HG03064 (cell line): Measurements from ENCODE around the gene ZFP36.
"Not testable (repeated sequence)": the region's sequence is repeated elsewhere in the genome, so short reads cannot be mapped to it uniquely, and the experiment has no call there.

Experiments used
- ATAC-seq: cut with Tn5 transposase; IDR thresholded peaks from one replicate; pipeline ENCODE4 v1.9.1; 2021; ENCODE audit warnings: low read depth; ENCODE audit not compliant: unreplicated experiment

ZFP36 gene

GRCh38 chr19:39406656-39407409 is at the start of gene ZFP36:
ZFP36 (plus strand) TSS chr19:39406847; CDS start chr19:39406905, 58 bp downstream.
- no peak for ATAC-seq

GRCh38 chr19:39359026-39359425 is 47.6 kb upstream of the ZFP36 start:
- ATAC-seq, result no peak

DNA sequence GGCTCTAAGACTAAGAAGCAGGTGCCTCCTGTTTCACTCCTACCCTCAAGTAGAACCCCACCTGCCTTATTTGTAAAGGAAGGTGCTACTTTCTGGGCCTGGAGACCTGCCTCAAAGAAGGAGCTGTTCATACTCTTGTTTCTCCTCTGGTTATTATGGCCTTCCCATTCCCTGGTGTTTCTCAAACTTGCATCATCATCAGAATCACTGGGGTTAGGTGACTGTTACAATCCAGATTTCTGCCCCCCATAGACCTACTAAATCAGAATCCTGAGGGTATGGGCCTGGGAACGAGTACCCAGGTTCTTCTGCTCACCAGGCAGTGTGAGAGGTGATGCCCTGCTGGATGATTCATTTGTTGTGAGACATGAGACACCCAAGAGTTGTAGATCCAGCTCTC is 46.0 kb upstream of the ZFP36 start:
- ATAC-seq, result no peak

DNA sequence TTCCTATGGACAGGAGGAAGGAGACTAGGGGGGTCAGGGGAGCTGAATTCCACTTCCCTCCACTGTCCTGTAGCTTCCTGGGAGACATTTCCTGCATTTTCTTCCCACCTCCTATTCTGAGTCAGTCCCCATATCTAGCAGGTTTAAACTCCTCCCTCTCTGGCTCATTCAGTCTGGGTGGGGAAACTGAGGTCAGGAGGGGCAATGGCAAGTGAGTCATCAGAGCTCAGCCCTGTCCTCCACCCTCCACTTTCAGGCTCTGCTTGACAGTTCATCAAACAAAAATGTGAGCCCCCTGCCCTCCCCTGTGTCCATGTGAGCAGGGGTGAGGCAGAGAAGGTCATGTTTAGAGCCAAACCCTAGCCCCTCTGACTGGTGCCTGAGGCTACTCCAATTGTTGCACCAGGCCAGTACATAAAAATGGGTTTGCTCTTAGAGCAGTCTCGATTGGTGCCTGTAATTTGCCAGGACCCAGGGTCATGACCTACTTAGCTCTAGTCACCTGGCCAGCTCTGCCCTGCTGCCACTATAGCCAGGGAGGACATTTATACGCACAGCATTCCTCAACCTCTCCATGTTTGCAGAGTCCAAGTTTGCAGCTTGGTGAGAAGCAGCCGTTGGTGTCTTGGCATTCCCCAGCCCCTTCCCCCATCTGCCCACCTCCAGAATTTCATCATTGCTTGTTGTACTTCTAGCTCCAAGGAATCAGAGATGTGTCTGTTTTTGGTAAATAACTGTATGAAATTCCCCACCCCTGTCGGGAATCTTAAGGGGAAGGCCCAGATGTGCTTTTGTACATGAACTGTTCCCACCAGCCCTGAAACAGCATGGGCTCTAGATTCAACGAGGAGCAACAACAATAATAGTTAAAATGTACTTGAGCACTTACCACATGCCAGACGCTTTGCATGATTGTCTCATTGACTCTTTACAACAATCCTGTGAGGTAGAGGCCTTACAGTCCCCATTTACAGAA is 43.7 kb upstream of the ZFP36 start:
- ATAC-seq, result no peak

- no peak for ATAC-seq
These were observed 42.7 kb upstream of the ZFP36 start for GRCh38 chr19:39363901-39364457.

- ATAC-seq, result no peak
These were observed 41.1 kb upstream of the ZFP36 start for GRCh38 chr19:39365531-39365930.

DNA sequence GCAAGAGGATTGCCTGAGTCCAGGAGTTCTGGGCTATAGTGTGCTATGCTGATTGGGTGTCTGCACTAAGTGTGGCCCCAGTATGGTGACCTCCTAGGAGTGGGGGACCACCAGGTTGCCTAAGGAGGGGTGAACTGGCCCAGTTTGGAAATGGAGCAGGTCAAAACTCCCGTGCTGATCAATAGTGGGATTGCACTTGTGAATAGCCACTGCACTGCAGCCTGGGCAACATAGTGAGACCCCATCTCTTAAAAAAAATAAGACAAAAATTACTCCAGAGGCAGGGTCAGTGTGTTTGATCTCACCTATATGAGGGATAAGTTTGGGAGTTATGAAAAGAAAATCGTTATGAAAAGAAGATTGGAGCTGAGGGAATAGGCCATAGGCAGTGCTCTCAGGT is 37.4 kb upstream of the ZFP36 start:
- no peak for ATAC-seq

DNA sequence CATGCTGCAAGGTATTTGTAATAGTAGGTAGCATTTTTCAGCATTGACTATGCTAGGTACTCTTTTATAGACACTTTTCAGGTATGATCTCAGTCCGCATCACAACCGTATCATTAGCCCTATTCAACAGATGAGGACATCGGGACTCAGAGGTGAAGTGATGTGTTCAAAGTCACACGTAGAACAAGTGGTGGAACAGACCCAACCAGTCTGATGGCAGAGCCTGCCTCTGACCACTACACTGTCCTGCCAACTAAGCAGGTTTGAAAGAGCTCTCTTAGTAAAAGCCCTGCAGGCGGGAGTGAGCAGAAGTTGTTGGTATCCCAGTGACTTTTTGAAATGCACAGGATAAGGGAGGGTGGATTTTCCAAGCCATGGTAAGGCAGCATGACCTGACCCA is 35.9 kb upstream of the ZFP36 start:
- ATAC-seq, result no peak

DNA sequence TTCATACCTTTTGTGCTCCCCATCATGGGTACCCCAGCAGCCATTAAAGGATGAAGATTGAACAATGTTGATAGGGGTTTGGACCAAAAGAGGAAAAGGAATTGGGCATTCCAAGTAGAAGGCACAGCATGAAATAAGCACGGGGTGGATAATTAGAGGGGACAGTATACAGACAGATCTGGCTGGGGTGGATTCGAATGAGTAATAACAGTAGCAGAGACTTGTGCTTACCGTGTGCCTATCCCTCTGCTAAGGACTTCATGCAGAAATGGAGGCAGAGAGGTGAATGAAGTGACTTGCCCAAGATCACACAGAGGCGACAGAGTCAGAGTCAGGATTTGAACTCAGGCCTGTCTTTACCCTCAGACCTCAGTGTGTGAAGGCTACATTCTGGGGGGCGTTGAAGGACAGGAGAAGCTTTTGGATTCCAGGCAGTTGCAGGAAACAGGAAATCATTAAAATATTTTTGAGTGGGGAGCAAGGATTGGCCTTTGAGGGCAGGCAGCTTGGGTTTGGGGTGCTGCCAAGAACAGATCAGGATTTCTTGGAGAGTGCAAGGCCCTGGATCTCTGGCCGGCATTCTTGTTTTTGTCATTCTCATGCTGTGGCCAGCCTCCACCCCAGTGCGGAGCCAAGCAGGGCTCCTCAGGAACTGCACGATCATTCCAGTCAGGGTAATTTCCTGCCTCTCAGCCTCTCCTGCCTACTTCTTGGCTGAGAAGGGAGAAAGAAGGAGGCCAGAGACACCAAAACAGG is 34.4 kb upstream of the ZFP36 start:
- ATAC-seq, result no peak

DNA sequence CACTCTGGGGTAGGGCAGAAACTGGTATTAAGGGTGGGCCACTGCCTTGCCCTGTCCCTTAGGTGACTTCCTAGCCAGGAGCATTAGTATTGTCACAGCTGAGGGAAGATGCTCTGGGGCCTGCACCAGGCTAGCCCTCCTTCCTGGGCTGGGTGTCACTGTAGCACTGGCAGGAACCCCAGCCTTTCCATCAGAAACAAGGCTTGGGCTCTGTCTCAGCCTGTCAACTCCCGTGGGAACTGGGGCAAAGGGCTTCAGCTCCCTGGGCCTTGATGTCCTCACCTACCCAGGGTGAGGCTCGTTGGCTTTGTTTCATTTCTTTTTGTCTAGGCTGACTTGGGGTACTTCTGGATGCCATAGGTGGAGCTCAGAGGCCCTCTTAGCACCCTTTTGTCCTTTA is 33.7 kb upstream of the ZFP36 start:
- no peak for ATAC-seq

DNA sequence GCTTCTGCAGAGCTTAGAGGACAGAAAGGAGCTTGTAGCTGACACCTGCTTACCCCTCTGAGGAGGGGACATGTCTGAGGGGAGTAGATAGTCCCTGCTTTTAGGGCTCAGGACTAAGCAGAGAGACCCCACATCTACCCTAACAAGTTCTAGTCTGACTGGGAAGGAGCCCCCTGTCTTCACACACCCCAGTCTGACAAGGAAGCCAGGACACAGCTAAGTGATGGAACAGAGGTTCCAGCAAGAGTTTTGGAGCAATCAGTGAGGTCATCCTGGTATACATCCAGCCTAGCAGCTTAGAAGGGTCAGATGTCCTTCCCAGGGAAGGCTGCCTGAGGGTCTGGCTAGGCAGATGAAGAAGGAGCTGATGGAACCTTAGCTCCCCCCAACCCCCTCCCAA is 30.7 kb upstream of the ZFP36 start:
- ATAC-seq, result no peak

GRCh38 chr19:39377373-39378362 is 29.0 kb upstream of the ZFP36 start:
- ATAC-seq, result no peak

DNA sequence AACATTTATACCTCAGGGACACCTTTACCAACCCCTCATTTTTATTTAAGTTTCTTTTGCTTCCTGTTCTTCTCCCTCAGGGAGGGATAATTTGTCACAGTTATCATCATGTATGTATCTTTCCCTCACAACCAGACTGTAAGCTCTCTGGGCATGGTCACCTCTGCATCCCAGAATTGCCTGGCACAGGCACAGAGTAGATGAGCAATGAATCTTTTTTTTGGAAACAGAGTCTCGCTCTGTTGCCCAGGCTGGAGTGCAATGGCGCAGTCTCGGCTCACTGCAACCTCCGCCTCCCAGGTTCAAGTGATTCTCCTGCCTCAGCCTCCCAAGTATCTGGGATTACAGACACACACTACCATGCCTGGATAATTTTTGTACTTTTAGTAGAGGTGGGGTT is 27.3 kb upstream of the ZFP36 start:
- ATAC-seq, result not testable (repeated sequence)

DNA sequence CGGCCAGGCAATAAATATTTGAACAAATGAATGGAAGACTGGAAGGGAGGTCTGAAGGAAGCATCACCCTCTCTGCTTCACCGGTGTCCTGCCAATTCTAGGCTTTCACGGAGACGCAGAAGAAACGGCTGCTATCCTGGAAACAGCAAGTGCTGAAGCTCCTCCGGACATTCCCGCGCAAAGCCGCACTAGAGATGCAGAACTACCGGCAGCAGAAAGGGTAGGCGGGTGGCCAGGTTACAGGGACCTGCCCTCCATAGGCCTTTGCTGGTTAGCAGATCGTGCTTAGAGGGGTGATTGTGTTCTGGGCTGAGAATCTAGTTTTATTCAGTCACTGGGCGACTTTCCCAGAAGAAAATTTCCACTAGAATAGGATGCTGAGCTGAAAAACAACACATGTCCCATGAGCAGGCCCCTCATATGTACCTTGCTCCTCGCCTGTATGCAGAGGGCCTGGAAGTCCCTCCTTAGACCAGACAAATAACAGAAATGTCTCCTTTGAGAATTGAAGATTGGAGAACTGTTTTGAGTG is 26.7 kb upstream of the ZFP36 start:
- no peak for ATAC-seq

DNA sequence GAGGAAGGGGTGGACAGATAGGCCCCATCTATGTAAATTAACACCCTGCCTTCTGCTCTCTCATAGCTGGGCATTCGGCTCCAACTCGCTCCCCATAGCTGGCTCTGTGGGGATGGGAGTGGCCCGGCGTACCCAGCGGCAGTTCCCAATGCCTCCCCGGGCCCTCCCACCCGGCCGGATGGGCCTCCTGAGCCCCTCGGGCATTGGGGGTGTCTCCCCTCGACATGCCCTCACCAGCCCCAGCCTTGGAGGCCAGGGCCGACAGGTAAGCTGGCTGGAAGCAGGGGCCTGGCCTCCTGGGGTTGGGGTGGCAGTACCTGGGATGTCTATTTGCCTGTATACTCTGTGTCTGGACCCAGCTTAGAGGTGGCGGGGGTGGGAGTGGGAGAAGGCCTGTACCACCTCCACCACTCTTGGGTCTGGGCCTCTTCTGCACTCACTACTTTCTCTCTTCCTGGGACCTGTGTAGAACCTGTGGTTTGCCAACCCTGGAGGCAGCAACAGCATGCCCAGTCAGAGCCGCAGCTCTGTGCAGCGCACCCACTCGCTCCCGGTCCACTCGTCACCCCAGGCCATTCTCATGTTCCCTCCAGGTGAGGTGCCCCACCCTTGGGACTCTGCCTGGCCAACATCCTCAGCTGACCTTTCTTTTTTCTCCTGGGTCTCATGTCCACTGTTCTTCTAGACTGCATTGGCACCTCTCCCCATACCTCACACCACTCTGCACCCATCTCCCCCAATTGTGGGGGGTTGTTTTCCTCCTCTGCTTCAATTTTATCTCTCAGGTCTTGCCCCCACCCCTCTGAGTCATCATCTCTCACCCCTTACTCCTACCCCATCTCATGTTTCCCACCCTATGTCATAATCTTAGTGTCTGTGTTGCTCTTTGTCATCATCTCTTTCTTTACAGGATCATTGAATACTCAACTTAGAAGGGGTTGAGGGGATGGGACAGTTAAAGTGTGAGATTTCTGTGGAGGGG is 25.8 kb upstream of the ZFP36 start:
- no peak for ATAC-seq

GRCh38 chr19:39381910-39382611 is 24.6 kb upstream of the ZFP36 start:
- ATAC-seq, result no peak
